Stimulated activated CD8-positive, alpha-beta memory T cell treated with anti-CD3 and anti-CD28 coated beads, Interleukin-12 subunit alpha, Interleukin-12 subunit beta, amount 100 ng/mL, for 24 hours (primary cell): ENCODE results near the gene C16orf86.
A peak's percentile ranks its signal among the peaks of the same experiment; 100 is the strongest.

Source experiments
- DNase-seq: peaks from one replicate; pipeline ENCODE4 v3.0.0-alpha.2; 2020; ENCODE audit errors: extremely low read depth

The C16orf86 gene

DNA sequence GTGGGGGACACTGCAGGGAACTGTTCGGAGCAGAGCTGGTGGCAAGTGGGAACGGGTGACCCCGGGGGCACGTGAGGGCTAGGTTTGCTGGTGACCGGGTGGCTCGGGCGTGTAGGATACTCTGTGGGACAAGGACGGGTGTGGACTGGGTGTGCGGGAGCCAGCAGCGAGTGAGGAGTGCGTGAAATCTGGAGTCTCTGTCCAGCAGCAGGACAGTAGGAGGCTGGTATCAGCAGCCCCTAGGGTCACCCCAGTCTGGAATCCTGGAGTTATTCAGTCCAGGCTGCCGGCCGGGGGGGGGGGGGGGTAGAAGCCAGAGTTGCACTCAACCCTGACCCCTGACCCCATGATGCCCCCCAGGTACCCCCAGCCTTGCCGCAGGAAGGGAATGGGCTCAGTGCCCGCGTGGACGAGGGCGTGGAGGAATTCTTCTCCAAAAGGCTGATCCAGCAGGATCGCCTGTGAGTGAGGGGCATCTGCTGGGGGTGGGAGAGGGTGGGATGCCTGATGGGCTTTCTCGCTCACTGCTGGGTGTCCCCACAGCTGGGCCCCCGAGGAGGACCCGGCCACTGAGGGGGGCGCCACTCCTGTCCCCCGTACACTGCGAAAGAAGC, 12.7 kb upstream of the C16orf86 start:
- no peak for DNase-seq

DNA sequence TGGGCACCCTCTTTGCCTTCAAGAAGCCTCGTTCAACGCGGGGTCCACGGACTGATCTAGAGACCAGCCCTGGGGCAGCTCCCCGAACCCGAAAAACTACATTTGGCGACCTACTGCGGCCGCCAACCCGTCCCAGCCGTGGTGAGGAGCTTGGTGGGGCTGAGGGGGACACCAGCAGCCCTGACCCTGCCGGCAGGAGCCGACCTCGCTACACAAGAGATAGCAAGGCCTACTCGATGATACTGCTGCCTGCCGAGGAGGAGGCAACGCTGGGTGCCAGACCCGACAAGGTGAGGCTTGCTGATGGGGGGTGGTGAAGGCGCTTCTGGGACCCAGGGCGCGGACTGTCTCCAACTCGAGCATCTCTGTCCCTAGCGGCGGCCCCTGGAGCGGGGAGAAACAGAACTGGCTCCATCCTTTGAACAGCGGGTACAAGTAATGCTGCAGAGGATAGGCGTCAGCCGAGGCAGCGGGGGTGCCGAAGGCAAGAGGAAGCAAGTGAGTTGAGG, 12.2 kb upstream of the C16orf86 start:
- no peak for DNase-seq

DNA sequence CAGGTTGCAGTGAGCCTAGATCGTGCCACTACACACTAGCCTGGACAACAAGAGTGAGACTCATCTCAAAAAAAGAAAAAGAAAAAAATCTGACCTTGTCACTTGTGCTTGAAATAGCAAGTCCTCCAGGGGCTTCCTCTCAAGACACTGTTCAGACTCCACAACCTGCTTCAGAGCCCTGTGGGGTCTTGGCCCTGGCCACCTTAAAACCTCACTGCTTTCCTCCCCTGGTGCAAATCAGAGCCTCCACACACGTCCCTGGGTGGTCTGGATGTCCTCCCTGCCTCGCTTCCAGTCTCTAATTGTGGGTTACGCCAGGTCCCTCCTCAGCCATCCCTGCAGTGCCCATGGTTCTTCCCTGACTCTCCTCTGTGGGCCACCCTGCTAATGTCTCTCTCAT, 11.3 kb upstream of the C16orf86 start:
- no peak for DNase-seq

DNA sequence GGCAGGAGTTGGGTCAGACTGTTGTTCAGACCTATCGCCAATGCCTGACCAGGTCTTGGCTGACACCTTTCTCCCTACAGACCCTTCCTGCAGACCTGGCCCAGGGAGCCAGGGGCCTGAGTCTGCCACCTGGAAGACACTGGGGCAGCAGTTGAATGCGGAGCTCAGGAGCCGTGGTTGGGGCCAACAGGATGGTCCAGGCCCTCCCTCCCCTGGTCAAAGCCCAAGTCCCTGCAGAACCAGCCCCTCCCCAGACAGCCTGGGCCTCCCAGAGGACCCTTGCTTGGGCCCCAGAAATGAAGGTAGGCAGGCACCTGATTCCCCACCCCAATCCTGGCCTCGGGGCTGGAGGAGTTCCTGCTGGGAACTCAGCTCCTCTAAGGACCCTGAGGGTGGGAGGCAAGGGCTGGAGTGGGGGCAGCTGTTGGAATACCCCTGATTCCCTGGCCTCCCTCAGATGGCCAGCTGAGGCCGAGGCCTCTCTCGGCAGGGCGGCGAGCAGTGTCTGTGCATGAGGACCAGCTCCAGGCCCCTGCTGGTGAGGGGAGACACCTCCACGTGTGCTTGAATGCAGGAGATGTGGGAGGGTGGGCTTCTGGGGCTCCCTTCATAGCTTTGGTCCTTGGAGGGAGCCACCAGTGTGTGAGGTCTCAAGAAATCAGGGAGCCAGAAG, 10.1 kb upstream of the C16orf86 start:
- no peak for DNase-seq

DNA sequence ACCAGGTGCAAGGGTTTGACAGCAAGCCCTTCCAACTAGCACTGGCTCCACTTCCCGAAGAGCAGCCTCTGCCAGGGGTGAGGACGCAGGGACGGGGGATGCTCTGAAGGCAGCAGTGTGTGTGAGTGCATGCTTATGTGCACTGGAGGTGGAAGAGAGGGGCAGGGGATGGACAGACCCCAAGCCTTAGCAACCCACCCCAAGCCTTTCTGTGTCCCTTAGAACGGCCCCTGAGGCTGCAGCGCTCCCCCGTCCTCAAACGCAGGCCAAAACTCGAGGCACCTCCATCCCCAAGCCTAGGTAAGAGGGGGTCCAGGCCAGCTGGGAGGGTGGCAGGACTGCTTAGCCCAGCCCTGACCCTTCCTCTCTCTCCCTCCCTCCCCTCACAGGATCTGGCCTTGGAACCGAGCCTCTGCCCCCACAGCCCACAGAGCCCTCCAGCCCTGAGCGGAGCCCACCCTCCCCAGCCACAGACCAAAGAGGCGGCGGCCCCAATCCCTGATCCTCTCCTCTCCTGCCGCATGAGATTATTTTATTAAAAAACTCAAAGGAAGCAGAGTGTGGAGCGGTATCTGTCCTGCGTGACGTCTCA, 9.5 kb upstream of the C16orf86 start:
- no peak for DNase-seq

DNA sequence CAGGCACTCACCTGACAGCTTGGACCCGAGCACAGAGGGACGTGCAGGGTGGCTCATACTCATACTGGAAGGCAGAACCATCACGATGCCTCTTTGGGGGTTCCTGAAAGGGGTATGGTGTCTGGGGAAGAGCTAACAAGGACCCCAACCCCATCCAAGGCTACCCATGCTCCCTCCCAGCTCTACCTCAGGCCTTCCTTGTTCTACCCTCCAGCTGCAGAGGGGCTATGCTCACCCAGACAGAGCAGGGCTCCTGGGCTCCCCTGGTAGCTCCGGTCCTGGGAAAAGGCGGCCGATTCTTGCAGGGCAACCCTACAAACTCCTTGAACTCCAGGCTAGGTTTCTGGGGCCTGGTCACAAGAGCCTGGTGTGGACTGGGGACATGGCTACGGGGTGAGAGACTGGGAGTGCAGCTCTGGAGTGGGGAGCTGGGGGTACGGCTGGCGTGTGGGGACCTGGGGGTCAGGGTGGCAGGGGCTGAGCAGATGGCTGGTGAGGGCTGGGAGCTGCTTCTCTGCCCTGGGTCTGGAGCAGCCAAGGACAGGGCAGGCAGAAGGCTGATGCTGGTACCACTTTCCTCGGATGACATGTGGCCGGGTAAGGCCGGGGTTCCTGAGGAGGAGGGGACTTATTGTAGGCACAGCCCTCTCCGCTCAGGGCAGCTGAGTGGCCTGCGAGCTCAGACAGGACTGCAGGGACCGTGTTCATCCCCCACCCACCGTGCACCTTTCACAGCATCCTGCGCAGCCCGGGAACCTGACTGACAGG, 8.7 kb upstream of the C16orf86 start:
- DNase-seq, result no peak

DNA sequence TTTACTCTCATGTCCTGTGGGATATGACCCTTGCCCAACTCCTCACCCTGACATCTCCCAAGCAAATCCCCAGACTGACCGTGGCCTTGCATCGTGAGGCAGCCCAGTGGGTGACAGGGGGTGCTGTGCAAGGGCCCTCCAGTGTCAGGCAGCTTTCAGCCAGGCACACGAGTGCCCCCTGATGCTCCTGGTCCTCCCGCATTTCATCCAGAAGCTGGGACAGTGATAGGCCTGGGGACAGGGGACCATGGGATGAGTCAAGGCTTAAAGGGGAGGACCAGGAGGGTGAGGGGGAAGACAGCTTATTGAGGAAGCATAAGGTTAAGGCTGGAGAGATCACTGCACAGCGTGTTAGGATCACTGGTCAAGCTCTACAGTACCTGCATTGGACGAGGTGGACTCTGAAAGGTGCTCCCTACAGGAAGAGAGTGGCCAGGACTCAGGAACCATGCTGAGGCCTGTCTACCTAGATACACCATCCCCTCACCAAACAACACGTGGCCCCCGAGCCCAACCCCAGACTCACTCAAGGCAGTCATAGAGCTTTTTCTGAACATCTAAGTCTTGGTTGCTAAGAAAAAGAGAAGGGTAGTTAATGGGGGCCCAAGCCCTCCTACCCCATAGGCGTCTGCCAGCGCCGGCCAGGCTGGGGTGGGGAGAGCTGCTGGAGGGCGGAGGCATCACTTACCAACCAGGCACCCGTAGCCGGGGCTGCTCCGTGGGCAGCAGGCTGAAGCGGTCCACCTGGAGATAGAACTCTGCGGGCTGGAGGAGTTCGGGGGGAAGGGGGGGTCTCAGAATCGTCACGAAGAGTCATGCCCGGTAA, 7.6 kb upstream of the C16orf86 start:
- no peak for DNase-seq

DNA sequence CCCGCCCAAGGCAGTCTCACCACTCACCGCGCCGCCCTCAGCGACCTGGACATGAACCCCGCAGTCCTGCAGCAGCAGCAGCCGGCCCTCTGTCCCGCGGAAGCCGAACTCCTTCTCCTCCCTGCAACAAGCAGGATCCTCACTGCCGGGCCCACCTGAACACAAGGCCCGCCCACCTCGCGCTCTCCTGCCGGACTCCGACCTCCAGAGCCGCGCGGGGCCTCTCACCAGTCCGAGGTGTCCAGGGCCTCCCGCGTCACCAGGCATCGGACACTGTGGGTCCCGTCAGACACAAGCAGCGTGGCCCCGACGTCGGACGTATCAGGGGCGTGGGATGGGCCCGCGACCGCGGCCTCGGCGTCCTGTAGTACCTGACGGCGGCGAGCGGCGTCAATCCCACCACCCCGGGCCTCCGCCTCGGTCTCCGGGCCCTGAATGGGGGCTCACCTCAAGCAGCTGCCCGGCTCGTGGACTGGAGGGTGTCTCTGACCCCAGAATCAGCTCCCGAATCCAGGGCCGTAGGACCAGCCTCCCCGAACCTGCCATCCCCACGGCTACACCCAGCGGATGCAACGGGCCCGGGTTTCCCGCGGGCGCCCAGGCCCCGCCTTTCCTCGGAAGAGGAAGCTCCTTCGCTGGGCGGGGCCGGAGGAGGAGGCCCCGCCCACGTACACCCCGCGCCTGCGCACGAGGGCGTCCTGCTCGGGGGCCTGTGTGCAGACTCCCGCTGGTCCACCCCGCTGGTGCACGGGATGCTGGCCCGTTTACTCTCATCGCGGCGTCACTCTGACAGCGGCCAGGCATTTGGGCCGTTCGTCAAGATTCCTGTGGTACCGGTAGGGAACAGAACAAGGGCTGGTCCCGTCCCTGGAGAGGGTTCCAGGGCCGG, 6.7 kb upstream of the C16orf86 start, which contains the start of gene ACD:
Gene ACD, minus strand, starts transcription at position 586 of the 889 bp plus-strand sequence. Its CDS starts 40 bp downstream, at position 546.
- peak; percentile 83 for DNase-seq

DNA sequence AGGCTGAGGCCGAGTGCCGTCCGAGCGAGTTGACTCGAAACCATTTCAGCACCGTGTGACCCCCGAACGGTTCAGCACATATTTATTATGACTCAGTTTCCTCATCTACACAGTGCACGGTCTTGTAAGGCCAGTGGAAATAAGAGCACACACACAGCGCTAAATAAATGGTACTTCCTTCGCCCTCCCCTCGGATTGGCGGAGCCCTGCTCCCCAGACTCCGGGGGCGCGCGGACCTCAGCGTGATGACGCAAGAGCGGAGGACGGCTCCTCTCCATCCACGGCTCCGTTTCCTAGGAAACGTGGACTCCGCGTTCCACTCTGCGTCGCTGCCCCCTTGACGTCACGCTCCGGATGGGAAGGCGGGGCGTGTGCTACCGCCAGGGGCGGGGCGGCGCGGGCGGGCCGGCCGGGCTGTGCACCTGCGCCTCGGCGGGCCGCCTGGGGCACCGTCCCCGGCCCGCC, 6.0 kb upstream of the C16orf86 start, which contains the start of gene PARD6A:
Gene PARD6A, plus strand, starts transcription at position 397 of the 465 bp plus-strand sequence. CDS start 79 bp downstream, outside the sequence.
- DNase-seq, result peak; percentile 92

DNA sequence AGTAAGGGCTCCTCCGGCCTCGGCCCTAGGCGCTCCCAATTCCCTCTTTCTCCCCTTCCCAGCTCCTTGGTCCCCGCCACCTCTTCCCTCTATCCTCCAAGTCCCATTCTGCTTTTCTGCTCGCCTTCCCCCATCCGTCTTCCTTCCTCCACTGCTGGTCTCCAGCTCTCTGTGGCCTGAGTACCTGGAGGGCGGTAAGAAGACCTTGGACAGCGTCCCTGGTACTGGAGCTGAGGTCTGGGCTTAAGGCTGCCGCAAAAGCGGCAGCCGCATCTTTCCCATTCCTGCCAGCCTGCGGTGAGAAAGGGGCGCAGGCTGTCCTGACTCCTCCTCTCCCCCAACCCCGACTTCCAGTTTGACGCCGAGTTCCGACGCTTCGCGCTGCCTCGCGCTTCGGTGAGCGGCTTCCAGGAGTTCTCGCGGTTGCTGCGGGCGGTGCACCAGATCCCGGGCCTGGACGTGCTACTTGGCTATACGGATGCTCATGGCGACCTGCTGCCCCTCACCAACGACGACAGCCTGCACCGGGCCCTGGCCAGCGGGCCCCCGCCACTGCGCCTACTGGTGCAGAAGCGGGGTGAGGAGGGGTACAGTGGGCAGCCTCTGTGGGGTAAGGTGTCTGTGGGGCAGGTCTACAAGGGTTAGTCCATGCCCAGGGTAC, 5.4 kb upstream of the C16orf86 start:
- no peak for DNase-seq

DNA sequence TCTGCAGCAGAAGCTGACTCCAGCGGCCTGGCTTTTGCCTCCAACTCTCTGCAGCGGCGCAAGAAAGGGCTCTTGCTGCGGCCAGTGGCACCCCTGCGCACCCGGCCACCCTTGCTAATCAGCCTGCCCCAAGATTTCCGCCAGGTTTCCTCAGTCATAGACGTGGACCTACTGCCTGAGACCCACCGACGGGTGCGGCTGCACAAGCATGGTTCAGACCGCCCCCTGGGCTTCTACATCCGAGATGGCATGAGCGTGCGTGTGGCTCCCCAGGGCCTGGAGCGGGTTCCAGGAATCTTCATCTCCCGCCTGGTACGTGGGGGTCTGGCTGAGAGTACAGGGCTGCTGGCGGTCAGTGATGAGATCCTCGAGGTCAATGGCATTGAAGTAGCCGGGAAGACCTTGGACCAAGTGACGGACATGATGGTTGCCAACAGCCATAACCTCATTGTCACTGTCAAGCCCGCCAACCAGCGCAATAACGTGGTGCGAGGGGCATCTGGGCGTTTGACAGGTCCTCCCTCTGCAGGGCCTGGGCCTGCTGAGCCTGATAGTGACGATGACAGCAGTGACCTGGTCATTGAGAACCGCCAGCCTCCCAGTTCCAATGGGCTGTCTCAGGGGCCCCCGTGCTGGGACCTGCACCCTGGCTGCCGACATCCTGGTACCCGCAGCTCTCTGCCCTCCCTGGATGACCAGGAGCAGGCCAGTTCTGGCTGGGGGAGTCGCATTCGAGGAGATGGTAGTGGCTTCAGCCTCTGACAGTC, 4.5 kb upstream of the C16orf86 start:
- DNase-seq, result no peak

DNA sequence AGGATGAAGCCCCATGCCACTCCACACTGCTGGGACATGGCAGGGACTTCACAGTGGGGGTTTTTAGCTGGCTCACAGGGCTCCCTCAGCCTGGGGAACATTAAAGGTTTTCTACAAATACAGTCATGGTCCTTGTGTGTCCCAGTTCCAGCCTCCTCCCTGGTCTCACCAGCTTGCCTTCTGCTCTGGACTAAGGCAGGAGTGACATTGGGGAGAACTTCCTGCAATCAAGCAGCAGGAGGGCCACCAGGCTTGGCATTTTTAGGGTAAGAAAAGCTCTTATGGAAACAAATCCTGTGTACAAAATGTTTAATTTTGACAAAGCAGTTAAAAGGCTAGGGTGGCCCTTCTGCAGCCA, 4.0 kb upstream of the C16orf86 start:
- DNase-seq, result no peak

DNA sequence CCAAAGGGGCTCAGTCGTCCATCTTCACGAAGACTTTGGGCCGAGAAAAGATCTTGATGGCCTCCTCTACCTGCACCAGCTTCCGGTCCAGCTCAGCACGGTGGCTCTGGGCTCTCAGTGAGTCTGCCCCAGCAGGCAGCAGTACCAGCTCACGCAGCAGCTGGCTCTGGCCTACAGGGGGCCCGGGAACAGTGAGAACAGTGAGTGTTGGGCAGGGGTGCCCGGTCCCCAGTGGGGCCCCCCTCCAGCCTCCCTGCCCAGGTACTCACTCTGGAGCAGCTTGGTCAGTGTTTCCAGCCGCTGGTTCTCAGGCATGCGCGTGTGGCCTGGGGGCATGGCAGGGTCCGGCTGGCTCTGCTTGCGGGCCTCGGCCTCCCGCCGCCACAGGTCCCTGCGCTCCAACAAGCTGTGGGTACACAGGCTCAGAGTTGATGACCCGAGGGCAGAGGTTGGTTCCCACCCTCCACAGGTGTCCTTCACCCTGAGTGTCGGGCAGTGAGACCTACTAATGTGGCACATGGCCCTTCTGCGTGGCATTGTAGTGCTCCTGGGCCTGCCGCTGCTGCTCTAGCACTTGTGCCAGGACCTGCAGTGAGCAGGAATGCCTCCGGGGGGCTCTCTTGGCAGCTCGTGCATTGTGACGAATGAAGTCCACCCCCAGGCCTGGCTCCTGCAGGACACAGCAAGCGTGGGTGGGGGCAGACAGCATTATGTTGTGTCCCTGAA, 3.3 kb upstream of the C16orf86 start:
- DNase-seq, result no peak

DNA sequence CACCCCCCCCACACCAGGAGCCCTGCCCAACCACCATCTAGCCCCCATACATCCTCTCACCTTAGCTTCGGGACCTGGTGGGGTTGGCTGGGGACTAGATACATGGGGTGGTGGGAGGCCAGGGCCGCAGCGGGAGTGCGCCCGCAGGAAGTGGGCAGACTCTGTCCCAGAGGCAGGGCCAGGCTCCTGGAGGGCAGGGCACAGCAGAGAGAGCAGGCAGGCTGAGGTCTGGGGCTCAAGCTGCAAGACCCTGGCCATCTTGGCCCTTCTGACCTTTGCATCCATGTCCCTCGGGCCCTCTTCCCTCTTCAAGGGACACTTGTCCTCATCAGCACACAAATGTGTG, 2.8 kb upstream of the C16orf86 start:
- DNase-seq, result no peak

DNA sequence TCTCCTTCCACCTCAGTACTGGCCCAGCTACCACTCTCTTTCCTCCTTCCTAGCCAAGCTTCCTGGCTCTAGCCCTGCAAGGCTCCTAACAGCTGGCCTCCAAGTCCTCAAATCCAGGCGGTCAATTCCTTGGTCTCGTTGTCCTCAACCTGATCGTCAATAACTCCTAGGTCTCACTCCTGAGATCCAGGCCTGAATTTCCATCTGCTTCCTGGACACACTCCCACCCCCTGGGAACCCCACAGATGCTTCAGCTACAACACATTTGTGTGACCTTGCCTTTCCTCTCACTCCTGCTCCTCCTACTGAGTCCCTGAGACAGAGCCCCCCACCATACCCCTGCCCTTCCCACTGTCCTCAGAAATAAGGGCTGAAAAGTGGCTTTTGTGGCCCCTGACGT, 2.4 kb upstream of the C16orf86 start:
- no peak for DNase-seq

DNA sequence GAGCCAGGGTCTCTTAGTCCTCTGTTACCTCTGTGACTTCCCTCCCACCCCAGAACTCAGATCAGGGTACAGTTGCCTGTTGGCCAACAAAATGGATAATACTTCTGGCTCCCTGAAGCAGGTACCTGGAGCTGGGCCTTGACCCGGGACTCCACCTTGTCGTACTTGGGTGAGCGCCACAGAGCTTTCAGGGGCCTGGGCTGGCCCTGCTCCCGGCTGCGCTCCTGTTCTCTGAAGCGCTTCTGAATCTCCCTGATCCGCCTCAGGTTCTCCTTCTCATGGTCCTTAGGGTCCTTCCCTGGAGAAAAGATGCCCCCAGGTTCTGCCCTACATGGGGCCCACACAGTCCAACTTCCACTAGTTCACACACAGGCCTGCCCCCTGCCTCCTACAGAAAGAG, 1.7 kb upstream of the C16orf86 start:
- no peak for DNase-seq

DNA sequence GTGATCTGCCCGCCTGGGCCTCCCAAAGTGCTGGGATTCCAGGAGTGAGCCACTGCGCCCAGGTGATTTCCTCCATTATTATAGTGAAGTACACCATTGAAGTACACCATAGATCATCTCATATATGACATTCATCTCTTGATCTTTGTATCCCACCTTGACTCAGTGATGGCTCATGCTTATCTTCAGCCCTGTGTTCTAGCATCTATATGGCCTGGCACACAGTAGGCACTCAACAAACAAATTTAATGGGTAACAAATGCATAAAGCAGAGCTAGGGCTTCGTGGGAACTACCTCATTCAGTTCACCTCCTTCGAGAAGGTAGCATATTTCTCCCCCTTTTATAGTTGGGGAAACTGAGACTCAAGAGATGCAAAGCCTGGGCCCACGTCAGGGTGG, 1.0 kb upstream of the C16orf86 start:
- no peak for DNase-seq

DNA sequence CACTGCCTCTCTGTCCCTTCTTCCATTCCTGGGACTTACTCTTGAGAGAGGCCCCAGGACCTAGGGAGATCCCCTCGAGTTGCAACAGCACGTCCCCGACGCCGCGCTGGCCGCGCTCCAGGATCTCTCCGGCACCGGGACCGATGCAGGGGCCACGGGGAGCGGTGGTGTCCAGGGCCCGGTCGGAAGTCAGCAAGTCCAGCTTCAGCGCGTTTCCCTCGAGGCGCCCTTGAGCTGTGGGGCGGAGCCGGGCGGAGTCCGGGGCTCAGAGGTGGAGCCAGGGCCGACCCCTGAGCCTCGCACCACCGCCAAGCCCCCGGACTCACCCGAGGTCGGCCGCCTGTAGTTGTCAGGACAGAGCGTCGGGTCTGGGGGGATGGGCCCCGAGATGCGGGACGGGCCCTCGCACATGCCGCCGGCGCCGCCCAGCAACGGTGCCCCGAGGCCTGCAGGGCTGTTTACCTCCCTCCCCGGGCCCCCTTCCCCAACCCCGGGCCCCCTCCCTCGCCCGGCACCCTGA, 522 bp upstream of the C16orf86 start:
- DNase-seq, result no peak
